Measurements from ENCODE around the gene PTPRG. TPM values are rescaled to one million over a fixed set of nuclear protein-coding genes. Genes with fewer than 3 reads are reported as not detected.

Gene PTPRG
- total and polyA plus RNA-seq, 2 of the 13 experiments (the other 11 are each of a cell fraction or from before 2014, with no cell fraction given), result 8.0 to 25.3 TPM

- Histone ChIP-seq H2AFZ (ENCODE audit: low read length) (no peak overlapping the region), H3K9ac (ENCODE audit: insufficient read depth, low read depth, low read length) (no peak overlapping the region), H3K4me1 (ENCODE audit: insufficient read depth, low read length) (no peaks in the 10 kb centered on the region), H3K9me3 (ENCODE audit: low read length) (no peaks in the 10 kb centered on the region), H4K20me1 (ENCODE audit: insufficient read depth, low read length) (no peaks in the 10 kb centered on the region), H3K27me3 (ENCODE audit: control insufficient read depth in 1 of 2, insufficient read depth in 2 of 2, low read length in 2 of 2) (no peaks in the 10 kb centered on the region), H3K4me3 (replicated peaks in 1 of 3; ENCODE audit: insufficient read depth in 1 of 3, low read depth in 2 of 3, low read length in 3 of 3) (no peak overlapping the region), H3K36me3 (replicated peaks in 1 of 2; ENCODE audit: control insufficient read depth in 1 of 2, insufficient read depth in 2 of 2, low read length in 2 of 2) (no peaks in the 10 kb centered on the region), H3K27ac (ENCODE audit: extremely low read length, insufficient read depth, low read length) (no peak overlapping the region), H3K79me2 (ENCODE audit: insufficient read depth, low read length) (peaks cover 11% of the 10 kb centered on the region), H3K4me2 (ENCODE audit: low read depth, low read length) (no peak overlapping the region)
- FAIRE-seq (no peak), DNase-seq (ENCODE audit: low spot score) (no peak), ATAC-seq (no peak)
- intact Hi-C loops (cut with micrococcal nuclease; ENCODE audit: unreplicated experiment) (no loop called here), in situ Hi-C loops (cut with HindIII; ENCODE audit: extremely low pct_ligation_motif_present, low pct_unique_long_range_greater_than_20kb) (no loop called here)
- WGBS (ENCODE audit: low lambda C conversion rate), result 99% methylated on average over 6 of the region's 6 CpGs
- BruUV-seq (replicated peaks), result no TSS peak
- ChIA-PET CTCF (ENCODE audit: low intra/inter-chr PET ratio, low total read pairs) (no interaction called here), POLR2A (no interaction called here)
- no peak for TF ChIP-seq ZNF629 (CRISPR knock-in tag; conservative IDR thresholded peaks at IDR 0.05)
- no peak for TF ChIP-seq ELF1 (CRISPR knock-in tag; IDR thresholded peaks at IDR 0.05)
- TF ChIP-seq ZNF564 (CRISPR knock-in tag; IDR thresholded peaks at IDR 0.05), result no peak
Measured at GRCh38 chr3:61617651-61618050, 56.3 kb downstream of the PTPRG start.

GRCh38 chr3:61618231-61618630, 56.9 kb downstream of the PTPRG start:
- no peaks in the 10 kb centered on the region for H3K36me3 ChIP-seq (replicated peaks in 1 of 2; ENCODE audit: control insufficient read depth in 1 of 2, insufficient read depth in 2 of 2, low read length in 2 of 2)
- DNase-seq (ENCODE audit: low spot score), result no peak
- no peak for FAIRE-seq
- no peaks in the 10 kb centered on the region for H3K4me1 ChIP-seq (ENCODE audit: insufficient read depth, low read length)
- no peak overlapping the region for H3K4me3 ChIP-seq (replicated peaks in 1 of 3; ENCODE audit: insufficient read depth in 1 of 3, low read depth in 2 of 3, low read length in 3 of 3)
- ChIA-PET POLR2A (no interaction called here), CTCF (ENCODE audit: low intra/inter-chr PET ratio, low total read pairs) (no interaction called here)
- no peak overlapping the region for H3K9ac ChIP-seq (ENCODE audit: insufficient read depth, low read depth, low read length)
- H3K79me2 ChIP-seq (ENCODE audit: insufficient read depth, low read length), result peaks cover 7% of the 10 kb centered on the region
- BruUV-seq (replicated peaks), result no TSS peak
- H3K9me3 ChIP-seq (ENCODE audit: low read length), result no peaks in the 10 kb centered on the region
- H3K27ac ChIP-seq (ENCODE audit: extremely low read length, insufficient read depth, low read length), result no peak overlapping the region
- no peak for ATAC-seq
- WGBS (ENCODE audit: low lambda C conversion rate), result 99% methylated on average over 2 of the region's 2 CpGs
- no peak overlapping the region for H3K4me2 ChIP-seq (ENCODE audit: low read depth, low read length)
- no peaks in the 10 kb centered on the region for H4K20me1 ChIP-seq (ENCODE audit: insufficient read depth, low read length)
- no peak overlapping the region for H2AFZ ChIP-seq (ENCODE audit: low read length)
- no peaks in the 10 kb centered on the region for H3K27me3 ChIP-seq (ENCODE audit: control insufficient read depth in 1 of 2, insufficient read depth in 2 of 2, low read length in 2 of 2)
- in situ Hi-C loops (cut with HindIII; ENCODE audit: extremely low pct_ligation_motif_present, low pct_unique_long_range_greater_than_20kb) (no loop called here), intact Hi-C loops (cut with micrococcal nuclease; ENCODE audit: unreplicated experiment) (no loop called here)
- TF ChIP-seq ZNF224 (CRISPR knock-in tag; IDR thresholded peaks at IDR 0.05), result no peak
- no peak for TF ChIP-seq ZNF17 (CRISPR knock-in tag; IDR thresholded peaks at IDR 0.05)
- TF ChIP-seq ZNF891 (CRISPR knock-in tag; IDR thresholded peaks at IDR 0.05), result no peak
- no peak for TF ChIP-seq BRD4 (CRISPR knock-in tag; IDR thresholded peaks at IDR 0.05)
- TF ChIP-seq GABPB1 (CRISPR knock-in tag; IDR thresholded peaks at IDR 0.05), result no peak
- TF ChIP-seq GTF2F1 (IDR thresholded peaks at IDR 0.05; ENCODE audit: low read length), result no peak
- TF ChIP-seq ZNF263 (CRISPR knock-in tag; IDR thresholded peaks at IDR 0.05), result no peak
- TF ChIP-seq ZMYM2 (CRISPR knock-in tag; IDR thresholded peaks at IDR 0.05), result no peak
- no peak for TF ChIP-seq NFYC (CRISPR knock-in tag; IDR thresholded peaks at IDR 0.05)
- no peak for TF ChIP-seq KDM3A (CRISPR knock-in tag; IDR thresholded peaks at IDR 0.05; ENCODE audit: low read depth)
- TF ChIP-seq MTA3 (CRISPR knock-in tag; IDR thresholded peaks at IDR 0.05), result no peak
- TF ChIP-seq, protein P1, sequence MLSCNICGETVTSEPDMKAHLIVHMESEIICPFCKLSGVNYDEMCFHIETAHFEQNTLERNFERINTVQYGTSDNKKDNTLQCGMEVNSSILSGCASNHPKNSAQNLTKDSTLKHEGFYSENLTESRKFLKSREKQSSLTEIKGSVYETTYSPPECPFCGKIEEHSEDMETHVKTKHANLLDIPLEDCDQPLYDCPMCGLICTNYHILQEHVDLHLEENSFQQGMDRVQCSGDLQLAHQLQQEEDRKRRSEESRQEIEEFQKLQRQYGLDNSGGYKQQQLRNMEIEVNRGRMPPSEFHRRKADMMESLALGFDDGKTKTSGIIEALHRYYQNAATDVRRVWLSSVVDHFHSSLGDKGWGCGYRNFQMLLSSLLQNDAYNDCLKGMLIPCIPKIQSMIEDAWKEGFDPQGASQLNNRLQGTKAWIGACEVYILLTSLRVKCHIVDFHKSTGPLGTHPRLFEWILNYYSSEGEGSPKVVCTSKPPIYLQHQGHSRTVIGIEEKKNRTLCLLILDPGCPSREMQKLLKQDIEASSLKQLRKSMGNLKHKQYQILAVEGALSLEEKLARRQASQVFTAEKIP (CRISPR knock-in tag; IDR thresholded peaks at IDR 0.05; ENCODE audit: borderline replicate concordance), result no peak
- TF ChIP-seq, protein P2, sequence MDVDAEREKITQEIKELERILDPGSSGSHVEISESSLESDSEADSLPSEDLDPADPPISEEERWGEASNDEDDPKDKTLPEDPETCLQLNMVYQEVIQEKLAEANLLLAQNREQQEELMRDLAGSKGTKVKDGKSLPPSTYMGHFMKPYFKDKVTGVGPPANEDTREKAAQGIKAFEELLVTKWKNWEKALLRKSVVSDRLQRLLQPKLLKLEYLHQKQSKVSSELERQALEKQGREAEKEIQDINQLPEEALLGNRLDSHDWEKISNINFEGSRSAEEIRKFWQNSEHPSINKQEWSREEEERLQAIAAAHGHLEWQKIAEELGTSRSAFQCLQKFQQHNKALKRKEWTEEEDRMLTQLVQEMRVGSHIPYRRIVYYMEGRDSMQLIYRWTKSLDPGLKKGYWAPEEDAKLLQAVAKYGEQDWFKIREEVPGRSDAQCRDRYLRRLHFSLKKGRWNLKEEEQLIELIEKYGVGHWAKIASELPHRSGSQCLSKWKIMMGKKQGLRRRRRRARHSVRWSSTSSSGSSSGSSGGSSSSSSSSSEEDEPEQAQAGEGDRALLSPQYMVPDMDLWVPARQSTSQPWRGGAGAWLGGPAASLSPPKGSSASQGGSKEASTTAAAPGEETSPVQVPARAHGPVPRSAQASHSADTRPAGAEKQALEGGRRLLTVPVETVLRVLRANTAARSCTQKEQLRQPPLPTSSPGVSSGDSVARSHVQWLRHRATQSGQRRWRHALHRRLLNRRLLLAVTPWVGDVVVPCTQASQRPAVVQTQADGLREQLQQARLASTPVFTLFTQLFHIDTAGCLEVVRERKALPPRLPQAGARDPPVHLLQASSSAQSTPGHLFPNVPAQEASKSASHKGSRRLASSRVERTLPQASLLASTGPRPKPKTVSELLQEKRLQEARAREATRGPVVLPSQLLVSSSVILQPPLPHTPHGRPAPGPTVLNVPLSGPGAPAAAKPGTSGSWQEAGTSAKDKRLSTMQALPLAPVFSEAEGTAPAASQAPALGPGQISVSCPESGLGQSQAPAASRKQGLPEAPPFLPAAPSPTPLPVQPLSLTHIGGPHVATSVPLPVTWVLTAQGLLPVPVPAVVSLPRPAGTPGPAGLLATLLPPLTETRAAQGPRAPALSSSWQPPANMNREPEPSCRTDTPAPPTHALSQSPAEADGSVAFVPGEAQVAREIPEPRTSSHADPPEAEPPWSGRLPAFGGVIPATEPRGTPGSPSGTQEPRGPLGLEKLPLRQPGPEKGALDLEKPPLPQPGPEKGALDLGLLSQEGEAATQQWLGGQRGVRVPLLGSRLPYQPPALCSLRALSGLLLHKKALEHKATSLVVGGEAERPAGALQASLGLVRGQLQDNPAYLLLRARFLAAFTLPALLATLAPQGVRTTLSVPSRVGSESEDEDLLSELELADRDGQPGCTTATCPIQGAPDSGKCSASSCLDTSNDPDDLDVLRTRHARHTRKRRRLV (CRISPR knock-in tag; IDR thresholded peaks at IDR 0.05), result no peak

Measured in HepG2 (cell line).